ENCODE results near the gene SCARF2. TPM values are rescaled to one million over a fixed set of nuclear protein-coding genes. Genes with fewer than 3 reads are reported as not detected.

The SCARF2 gene
- total RNA-seq, 6 donors from 2014 or later, result 10.1 to 36.7 (median 16.1) TPM

DNA sequence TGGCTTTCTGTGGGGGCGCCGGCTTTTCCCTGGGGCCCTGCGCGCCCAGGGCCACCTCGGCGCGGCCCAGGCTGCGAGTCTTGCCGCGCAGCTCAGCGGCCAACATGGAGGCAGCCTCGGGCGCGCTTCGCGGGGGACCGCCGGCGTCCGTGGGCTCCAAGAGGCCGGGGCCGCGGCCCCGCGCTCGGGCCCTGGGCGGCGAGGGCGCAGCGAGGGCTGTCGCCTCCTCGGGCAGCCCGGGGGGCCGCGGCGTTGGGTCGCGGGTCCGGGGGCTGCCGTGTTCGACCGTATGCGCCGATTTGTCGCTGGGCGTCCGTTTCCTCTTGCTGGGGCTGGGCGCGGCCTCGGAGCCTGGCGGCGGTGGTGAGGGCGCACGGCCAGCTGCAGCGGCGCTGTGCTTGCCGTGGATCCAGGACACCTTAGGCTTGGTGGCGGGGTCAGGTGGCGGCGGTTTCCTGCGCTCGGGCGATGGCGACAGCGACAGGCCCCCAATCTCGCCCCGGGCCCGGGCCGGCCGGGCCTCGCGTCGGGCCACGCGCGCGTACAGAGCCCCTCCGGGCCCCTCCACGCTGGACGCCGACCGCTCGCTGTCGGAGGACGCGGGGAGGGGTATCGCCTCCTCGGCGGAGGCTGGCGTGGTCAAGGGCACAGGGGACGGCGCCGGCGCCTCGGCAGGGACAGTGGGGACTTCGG is 11.9 kb downstream of the SCARF2 start:
- WGBS, 2 donors, result 59 to 72% methylated on average over 34 to 57 of the region's 96 CpGs
- peaks cover 0 to 39% (median 6%) of the 10 kb centered on the region in 4 donors for H3K36me3 ChIP-seq
- H3K4me1 ChIP-seq, result peaks cover 18 to 48% (median 25%) of the 10 kb centered on the region in 4 donors
- H3K27ac ChIP-seq, result no peak overlapping the region
- TF ChIP-seq POLR2AphosphoS5 (IDR thresholded peaks at IDR 0.05), result no peak
- no peak for TF ChIP-seq EP300 (IDR thresholded peaks at IDR 0.05)
- TF ChIP-seq, protein P1, sequence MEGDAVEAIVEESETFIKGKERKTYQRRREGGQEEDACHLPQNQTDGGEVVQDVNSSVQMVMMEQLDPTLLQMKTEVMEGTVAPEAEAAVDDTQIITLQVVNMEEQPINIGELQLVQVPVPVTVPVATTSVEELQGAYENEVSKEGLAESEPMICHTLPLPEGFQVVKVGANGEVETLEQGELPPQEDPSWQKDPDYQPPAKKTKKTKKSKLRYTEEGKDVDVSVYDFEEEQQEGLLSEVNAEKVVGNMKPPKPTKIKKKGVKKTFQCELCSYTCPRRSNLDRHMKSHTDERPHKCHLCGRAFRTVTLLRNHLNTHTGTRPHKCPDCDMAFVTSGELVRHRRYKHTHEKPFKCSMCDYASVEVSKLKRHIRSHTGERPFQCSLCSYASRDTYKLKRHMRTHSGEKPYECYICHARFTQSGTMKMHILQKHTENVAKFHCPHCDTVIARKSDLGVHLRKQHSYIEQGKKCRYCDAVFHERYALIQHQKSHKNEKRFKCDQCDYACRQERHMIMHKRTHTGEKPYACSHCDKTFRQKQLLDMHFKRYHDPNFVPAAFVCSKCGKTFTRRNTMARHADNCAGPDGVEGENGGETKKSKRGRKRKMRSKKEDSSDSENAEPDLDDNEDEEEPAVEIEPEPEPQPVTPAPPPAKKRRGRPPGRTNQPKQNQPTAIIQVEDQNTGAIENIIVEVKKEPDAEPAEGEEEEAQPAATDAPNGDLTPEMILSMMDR (IDR thresholded peaks at IDR 0.05), result no peak
- TF ChIP-seq POLR2A (IDR thresholded peaks at IDR 0.05), result no peak
- DNase-seq (peak in 1 of 2 donors; percentile 86), ATAC-seq (ENCODE audit: low FRiP score in 2 of 2) (no peak)
- H3K27me3 ChIP-seq, result peaks cover 0 to 28% (median 5%) of the 10 kb centered on the region in 4 donors
- peak overlapping the region in 3 of 4 donors; percentile 20 to 33 (median 27) for H3K4me3 ChIP-seq
- H3K9me3 ChIP-seq, result no peaks in the 10 kb centered on the region

GRCh38 chr22:20424932-20425565 is 12.6 kb downstream of the SCARF2 start:
- DNase-seq (peak in 1 of 2 donors; percentile 85), ATAC-seq (ENCODE audit: low FRiP score in 2 of 2) (no peak)
- no peaks in the 10 kb centered on the region for H3K9me3 ChIP-seq
- peak overlapping the region in 3 of 4 donors; percentile 20 to 33 (median 27) for H3K4me3 ChIP-seq
- TF ChIP-seq, protein P1 (IDR thresholded peaks at IDR 0.05), result no peak
- TF ChIP-seq POLR2AphosphoS5 (IDR thresholded peaks at IDR 0.05) (no peak), EP300 (IDR thresholded peaks at IDR 0.05) (no peak), POLR2A (IDR thresholded peaks at IDR 0.05) (no peak)
- H3K27ac ChIP-seq, result peak overlapping the region in 1 of 4 donors; percentile 58
- peaks cover 0 to 39% (median 6%) of the 10 kb centered on the region in 4 donors for H3K36me3 ChIP-seq
- 66% methylated on average over 7 to 36 of the region's 59 CpGs for WGBS, 2 donors
- H3K27me3 ChIP-seq, result peaks cover 0 to 21% (median 5%) of the 10 kb centered on the region in 4 donors
- H3K4me1 ChIP-seq, result peaks cover 12 to 41% (median 18%) of the 10 kb centered on the region in 4 donors

DNA sequence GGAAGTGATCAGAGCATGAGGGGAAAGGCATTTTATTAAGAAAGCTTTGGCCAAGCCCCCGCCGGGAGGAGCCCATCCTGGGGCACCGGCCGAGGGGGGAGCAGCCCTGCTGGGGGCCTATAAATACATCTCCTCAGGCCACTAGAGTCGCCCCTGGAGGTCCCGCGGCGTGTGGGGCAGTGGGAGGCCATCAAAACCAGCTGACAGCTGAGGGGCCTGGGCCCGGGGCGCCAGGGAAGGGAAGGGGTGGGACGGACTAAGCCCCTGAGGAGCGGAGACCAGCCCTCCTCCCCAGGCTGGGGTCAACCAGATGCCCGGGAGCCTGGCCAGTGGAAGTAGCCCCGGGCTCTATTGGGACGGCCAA is 13.1 kb downstream of the SCARF2 start:
- ATAC-seq (ENCODE audit: low FRiP score in 2 of 2) (no peak), DNase-seq (peak in 1 of 2 donors; percentile 74)
- peak overlapping the region in 2 of 4 donors; percentile 9 to 58 for H3K27ac ChIP-seq
- H3K27me3 ChIP-seq, result peaks cover 0 to 16% (median 5%) of the 10 kb centered on the region in 4 donors
- TF ChIP-seq, protein P1 (IDR thresholded peaks at IDR 0.05), result no peak
- TF ChIP-seq EP300 (IDR thresholded peaks at IDR 0.05) (no peak), POLR2A (IDR thresholded peaks at IDR 0.05) (no peak), POLR2AphosphoS5 (IDR thresholded peaks at IDR 0.05) (no peak)
- 75 to 78% methylated on average over 5 to 15 of the region's 15 CpGs for WGBS, 2 donors
- H3K9me3 ChIP-seq, result no peaks in the 10 kb centered on the region
- peaks cover 7 to 36% (median 13%) of the 10 kb centered on the region in 4 donors for H3K4me1 ChIP-seq
- H3K4me3 ChIP-seq, result no peak overlapping the region
- peaks cover 0 to 39% (median 6%) of the 10 kb centered on the region in 4 donors for H3K36me3 ChIP-seq

GRCh38 chr22:20423906-20424551 is 13.6 kb downstream of the SCARF2 start:
- ATAC-seq (ENCODE audit: low FRiP score in 2 of 2) (no peak), DNase-seq (peak in 1 of 2 donors; percentile 78)
- H3K4me3 ChIP-seq, result no peak overlapping the region
- peak overlapping the region in 2 of 4 donors; percentile 9 to 58 for H3K27ac ChIP-seq
- H3K4me1 ChIP-seq, result peaks cover 1 to 31% (median 8%) of the 10 kb centered on the region in 4 donors
- H3K36me3 ChIP-seq, result peaks cover 0 to 35% (median 6%) of the 10 kb centered on the region in 4 donors
- WGBS, 2 donors, result 57 to 62% methylated on average over 9 to 27 of the region's 31 CpGs
- no peak for TF ChIP-seq POLR2A (IDR thresholded peaks at IDR 0.05)
- no peak for TF ChIP-seq EP300 (IDR thresholded peaks at IDR 0.05)
- TF ChIP-seq POLR2AphosphoS5 (IDR thresholded peaks at IDR 0.05), result no peak
- TF ChIP-seq, protein P1 (IDR thresholded peaks at IDR 0.05), result no peak
- H3K27me3 ChIP-seq, result peaks cover 0 to 14% (median 5%) of the 10 kb centered on the region in 4 donors
- no peaks in the 10 kb centered on the region for H3K9me3 ChIP-seq
